ENCODE results near the gene JAZF1. TPM values are rescaled to one million over a fixed set of nuclear protein-coding genes. Genes with fewer than 3 reads are reported as not detected.

Gene JAZF1
- total and polyA plus RNA-seq, 10 of the 15 experiments (the other 5 are each of a cell fraction or from before 2014, with no cell fraction given) = 0.04 to 0.82 (median 0.15) TPM; not detected in 3

DNA sequence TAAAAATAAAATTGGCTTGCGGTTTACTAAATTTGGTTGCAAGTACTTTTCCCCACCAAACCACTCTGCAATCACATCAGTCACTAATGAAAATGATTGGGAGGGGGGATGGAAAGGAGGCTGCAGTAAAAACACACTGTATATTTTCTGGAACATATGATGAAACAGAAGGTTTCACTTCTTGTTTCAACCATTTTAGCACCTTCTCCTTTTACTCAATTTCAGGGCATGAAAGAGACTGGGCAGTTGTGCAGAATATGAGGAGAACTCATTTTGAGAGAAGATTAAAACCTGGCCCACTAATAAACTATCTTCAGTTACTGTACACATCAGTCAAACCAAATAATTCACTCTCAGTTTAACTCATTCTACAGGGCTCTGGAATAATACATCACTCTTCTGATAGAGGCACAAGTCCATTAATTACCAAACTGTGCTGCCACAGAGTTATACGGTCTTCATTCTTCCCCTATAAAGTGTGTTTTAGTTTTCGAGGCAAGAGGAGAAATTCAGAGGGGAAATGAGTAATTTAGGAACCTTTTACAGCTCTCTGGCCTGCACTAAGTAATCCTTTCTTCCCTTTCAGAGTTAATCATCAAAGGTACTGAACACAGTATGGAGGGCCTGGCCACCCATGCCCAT is 25.5 kb downstream of the JAZF1 start (continued):
- TF ChIP-seq, protein P1, sequence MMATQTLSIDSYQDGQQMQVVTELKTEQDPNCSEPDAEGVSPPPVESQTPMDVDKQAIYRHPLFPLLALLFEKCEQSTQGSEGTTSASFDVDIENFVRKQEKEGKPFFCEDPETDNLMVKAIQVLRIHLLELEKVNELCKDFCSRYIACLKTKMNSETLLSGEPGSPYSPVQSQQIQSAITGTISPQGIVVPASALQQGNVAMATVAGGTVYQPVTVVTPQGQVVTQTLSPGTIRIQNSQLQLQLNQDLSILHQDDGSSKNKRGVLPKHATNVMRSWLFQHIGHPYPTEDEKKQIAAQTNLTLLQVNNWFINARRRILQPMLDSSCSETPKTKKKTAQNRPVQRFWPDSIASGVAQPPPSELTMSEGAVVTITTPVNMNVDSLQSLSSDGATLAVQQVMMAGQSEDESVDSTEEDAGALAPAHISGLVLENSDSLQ (IDR thresholded peaks at IDR 0.05) = peak; percentile 81
- TF ChIP-seq, protein P2, sequence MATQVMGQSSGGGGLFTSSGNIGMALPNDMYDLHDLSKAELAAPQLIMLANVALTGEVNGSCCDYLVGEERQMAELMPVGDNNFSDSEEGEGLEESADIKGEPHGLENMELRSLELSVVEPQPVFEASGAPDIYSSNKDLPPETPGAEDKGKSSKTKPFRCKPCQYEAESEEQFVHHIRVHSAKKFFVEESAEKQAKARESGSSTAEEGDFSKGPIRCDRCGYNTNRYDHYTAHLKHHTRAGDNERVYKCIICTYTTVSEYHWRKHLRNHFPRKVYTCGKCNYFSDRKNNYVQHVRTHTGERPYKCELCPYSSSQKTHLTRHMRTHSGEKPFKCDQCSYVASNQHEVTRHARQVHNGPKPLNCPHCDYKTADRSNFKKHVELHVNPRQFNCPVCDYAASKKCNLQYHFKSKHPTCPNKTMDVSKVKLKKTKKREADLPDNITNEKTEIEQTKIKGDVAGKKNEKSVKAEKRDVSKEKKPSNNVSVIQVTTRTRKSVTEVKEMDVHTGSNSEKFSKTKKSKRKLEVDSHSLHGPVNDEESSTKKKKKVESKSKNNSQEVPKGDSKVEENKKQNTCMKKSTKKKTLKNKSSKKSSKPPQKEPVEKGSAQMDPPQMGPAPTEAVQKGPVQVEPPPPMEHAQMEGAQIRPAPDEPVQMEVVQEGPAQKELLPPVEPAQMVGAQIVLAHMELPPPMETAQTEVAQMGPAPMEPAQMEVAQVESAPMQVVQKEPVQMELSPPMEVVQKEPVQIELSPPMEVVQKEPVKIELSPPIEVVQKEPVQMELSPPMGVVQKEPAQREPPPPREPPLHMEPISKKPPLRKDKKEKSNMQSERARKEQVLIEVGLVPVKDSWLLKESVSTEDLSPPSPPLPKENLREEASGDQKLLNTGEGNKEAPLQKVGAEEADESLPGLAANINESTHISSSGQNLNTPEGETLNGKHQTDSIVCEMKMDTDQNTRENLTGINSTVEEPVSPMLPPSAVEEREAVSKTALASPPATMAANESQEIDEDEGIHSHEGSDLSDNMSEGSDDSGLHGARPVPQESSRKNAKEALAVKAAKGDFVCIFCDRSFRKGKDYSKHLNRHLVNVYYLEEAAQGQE (IDR thresholded peaks at IDR 0.05; ENCODE audit: low read depth, low read length) = no peak
- TF ChIP-seq, protein P3, sequence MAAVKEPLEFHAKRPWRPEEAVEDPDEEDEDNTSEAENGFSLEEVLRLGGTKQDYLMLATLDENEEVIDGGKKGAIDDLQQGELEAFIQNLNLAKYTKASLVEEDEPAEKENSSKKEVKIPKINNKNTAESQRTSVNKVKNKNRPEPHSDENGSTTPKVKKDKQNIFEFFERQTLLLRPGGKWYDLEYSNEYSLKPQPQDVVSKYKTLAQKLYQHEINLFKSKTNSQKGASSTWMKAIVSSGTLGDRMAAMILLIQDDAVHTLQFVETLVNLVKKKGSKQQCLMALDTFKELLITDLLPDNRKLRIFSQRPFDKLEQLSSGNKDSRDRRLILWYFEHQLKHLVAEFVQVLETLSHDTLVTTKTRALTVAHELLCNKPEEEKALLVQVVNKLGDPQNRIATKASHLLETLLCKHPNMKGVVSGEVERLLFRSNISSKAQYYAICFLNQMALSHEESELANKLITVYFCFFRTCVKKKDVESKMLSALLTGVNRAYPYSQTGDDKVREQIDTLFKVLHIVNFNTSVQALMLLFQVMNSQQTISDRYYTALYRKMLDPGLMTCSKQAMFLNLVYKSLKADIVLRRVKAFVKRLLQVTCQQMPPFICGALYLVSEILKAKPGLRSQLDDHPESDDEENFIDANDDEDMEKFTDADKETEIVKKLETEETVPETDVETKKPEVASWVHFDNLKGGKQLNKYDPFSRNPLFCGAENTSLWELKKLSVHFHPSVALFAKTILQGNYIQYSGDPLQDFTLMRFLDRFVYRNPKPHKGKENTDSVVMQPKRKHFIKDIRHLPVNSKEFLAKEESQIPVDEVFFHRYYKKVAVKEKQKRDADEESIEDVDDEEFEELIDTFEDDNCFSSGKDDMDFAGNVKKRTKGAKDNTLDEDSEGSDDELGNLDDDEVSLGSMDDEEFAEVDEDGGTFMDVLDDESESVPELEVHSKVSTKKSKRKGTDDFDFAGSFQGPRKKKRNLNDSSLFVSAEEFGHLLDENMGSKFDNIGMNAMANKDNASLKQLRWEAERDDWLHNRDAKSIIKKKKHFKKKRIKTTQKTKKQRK (IDR thresholded peaks at IDR 0.05; ENCODE audit: low read depth, low read length) = no peak
- TF ChIP-seq SPI1 (IDR thresholded peaks at IDR 0.05; ENCODE audit: borderline replicate concordance, insufficient read depth, low read depth, low read length) (peak; percentile 95), EGR1 (IDR thresholded peaks at IDR 0.05; ENCODE audit: borderline replicate concordance in 1 of 2, low read depth in 2 of 2, low read length in 2 of 2) (no peak), NR2C2 (IDR thresholded peaks at IDR 0.05; ENCODE audit: borderline replicate concordance, control insufficient read depth, insufficient read length, low read depth) (no peak), YBX1 (IDR thresholded peaks at IDR 0.05) (no peak), SREBF2 (IDR thresholded peaks at IDR 0.05; ENCODE audit: low read length) (no peak), GATAD2B (conservative IDR thresholded peaks at IDR 0.05; ENCODE audit: low read depth) (peak; percentile 75; the same call in 1 of the 2 replicates), CHD2 (IDR thresholded peaks at IDR 0.05; ENCODE audit: borderline replicate concordance, low read depth, low read length) (no peak), POLR2AphosphoS5 (IDR thresholded peaks at IDR 0.05; ENCODE audit: low read length) (no peak), EZH2 (IDR thresholded peaks at IDR 0.05; ENCODE audit: borderline replicate concordance, control insufficient read depth, low read depth, low read length) (no peak), NFYA (IDR thresholded peaks at IDR 0.05; ENCODE audit: borderline replicate concordance, low read depth, low read length) (no peak), DPF2 (IDR thresholded peaks at IDR 0.05) (peak; percentile 94)
- TF ChIP-seq, protein P4, sequence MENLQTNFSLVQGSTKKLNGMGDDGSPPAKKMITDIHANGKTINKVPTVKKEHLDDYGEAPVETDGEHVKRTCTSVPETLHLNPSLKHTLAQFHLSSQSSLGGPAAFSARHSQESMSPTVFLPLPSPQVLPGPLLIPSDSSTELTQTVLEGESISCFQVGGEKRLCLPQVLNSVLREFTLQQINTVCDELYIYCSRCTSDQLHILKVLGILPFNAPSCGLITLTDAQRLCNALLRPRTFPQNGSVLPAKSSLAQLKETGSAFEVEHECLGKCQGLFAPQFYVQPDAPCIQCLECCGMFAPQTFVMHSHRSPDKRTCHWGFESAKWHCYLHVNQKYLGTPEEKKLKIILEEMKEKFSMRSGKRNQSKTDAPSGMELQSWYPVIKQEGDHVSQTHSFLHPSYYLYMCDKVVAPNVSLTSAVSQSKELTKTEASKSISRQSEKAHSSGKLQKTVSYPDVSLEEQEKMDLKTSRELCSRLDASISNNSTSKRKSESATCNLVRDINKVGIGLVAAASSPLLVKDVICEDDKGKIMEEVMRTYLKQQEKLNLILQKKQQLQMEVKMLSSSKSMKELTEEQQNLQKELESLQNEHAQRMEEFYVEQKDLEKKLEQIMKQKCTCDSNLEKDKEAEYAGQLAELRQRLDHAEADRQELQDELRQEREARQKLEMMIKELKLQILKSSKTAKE (IDR thresholded peaks at IDR 0.05; ENCODE audit: low read depth, poor library complexity, severe bottlenecking) = peak; percentile 85
- TF ChIP-seq, protein P5, sequence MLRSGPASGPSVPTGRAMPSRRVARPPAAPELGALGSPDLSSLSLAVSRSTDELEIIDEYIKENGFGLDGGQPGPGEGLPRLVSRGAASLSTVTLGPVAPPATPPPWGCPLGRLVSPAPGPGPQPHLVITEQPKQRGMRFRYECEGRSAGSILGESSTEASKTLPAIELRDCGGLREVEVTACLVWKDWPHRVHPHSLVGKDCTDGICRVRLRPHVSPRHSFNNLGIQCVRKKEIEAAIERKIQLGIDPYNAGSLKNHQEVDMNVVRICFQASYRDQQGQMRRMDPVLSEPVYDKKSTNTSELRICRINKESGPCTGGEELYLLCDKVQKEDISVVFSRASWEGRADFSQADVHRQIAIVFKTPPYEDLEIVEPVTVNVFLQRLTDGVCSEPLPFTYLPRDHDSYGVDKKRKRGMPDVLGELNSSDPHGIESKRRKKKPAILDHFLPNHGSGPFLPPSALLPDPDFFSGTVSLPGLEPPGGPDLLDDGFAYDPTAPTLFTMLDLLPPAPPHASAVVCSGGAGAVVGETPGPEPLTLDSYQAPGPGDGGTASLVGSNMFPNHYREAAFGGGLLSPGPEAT (IDR thresholded peaks at IDR 0.05; ENCODE audit: low read depth) = peak; percentile 85
